SK-N-SH treated with all-trans-retinoic acid at 6 μM for 48 hours (cell line): ENCODE measurements around the gene ENDOD1.

Experiments
- ARNTL ChIP-seq: fragments of 450-650 bp; formaldehyde crosslinking; IDR thresholded peaks from 2 replicates; pipeline ENCODE4 v1.5.0; 2020; ENCODE audit warnings: low read depth, mild to moderate bottlenecking, moderate library complexity, borderline replicate concordance
- SNAI2 ChIP-seq: fragments of 250-450 bp; sonication (Bioruptor Pico); IDR thresholded peaks from 2 replicates; pipeline ENCODE4 v1.5.0; 2020; ENCODE audit warnings: mild to moderate bottlenecking, moderate library complexity
- ZFP3 ChIP-seq: fragments of 250-450 bp; sonication (Bioruptor Pico); IDR thresholded peaks from 2 replicates; pipeline ENCODE4 v1.5.0; 2020; ENCODE audit warnings: mild to moderate bottlenecking, moderate library complexity
- ZNF565 ChIP-seq: fragments of 450-650 bp; formaldehyde crosslinking; conservative IDR thresholded peaks from 2 replicates; pipeline ENCODE4 v1.5.0; 2020; ENCODE audit warnings: low read depth, mild to moderate bottlenecking, moderate library complexity
- TF ChIP-seq, protein P1 (sequence below): fragments of 250-450 bp; sonication (Bioruptor Pico); IDR thresholded peaks from 2 replicates; pipeline ENCODE4 v1.8.0; 2021; ENCODE audit warnings: low read depth, mild to moderate bottlenecking, moderate library complexity, borderline replicate concordance
- TF ChIP-seq, protein P2 (sequence below): fragments of 250-450 bp; sonication (Bioruptor Pico); IDR thresholded peaks from 2 replicates; pipeline ENCODE4 v1.8.0; 2020; ENCODE audit warnings: mild to moderate bottlenecking, moderate library complexity, borderline replicate concordance
- TF ChIP-seq, protein P3 (sequence below): fragments of 250-450 bp; sonication (Bioruptor Pico); IDR thresholded peaks from 2 replicates; pipeline ENCODE4 v1.5.1; 2021; ENCODE audit warnings: mild to moderate bottlenecking, moderate library complexity

DNA sequence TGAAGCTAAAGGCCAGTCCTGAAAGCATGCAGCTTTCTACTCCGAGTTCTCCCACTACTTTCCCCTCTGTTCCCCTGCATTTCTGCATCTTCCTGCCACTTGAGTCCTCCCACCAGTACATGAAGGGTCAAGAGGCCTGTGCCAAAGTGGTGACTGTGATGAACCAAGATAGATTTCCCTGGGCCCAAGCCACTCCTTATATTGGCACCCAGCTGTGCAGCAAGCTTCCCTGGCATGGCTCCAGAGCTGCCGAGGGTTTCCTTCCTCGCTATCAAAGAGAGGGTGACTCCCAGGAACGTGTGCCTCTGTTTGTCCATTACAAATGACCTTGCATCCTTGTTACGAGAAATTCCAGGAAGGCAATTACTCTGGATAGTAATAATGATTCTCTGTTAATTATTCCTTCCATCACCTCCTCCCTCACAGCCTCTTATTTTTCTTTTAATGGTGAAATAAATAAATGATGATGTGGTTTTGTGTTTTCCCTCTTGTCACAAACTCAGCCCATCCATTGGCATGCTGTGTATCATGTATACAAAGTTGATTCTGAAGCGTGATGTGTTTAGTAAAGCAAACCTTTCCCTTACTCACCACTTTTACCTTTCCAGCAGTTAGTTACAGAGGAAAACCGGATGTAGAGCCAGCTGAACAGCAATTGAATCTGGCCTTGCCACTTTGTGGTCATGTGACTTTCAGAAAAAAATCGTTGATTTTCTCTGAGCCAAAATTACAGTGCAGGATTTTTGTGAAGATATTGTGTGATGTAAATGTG, 14.7 kb upstream of the ENDOD1 start:
- no peak for TF ChIP-seq ZFP3 (CRISPR knock-in tag)
- TF ChIP-seq, protein P1, sequence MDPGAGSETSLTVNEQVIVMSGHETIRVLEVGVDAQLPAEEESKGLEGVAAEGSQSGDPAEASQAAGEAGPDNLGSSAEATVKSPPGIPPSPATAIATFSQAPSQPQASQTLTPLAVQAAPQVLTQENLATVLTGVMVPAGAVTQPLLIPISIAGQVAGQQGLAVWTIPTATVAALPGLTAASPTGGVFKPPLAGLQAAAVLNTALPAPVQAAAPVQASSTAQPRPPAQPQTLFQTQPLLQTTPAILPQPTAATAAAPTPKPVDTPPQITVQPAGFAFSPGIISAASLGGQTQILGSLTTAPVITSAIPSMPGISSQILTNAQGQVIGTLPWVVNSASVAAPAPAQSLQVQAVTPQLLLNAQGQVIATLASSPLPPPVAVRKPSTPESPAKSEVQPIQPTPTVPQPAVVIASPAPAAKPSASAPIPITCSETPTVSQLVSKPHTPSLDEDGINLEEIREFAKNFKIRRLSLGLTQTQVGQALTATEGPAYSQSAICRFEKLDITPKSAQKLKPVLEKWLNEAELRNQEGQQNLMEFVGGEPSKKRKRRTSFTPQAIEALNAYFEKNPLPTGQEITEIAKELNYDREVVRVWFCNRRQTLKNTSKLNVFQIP (CRISPR knock-in tag), result no peak
- no peak for TF ChIP-seq ZNF565
- no peak for TF ChIP-seq SNAI2 (CRISPR knock-in tag)
- no peak for TF ChIP-seq ARNTL (CRISPR knock-in tag)
- TF ChIP-seq, protein P2, sequence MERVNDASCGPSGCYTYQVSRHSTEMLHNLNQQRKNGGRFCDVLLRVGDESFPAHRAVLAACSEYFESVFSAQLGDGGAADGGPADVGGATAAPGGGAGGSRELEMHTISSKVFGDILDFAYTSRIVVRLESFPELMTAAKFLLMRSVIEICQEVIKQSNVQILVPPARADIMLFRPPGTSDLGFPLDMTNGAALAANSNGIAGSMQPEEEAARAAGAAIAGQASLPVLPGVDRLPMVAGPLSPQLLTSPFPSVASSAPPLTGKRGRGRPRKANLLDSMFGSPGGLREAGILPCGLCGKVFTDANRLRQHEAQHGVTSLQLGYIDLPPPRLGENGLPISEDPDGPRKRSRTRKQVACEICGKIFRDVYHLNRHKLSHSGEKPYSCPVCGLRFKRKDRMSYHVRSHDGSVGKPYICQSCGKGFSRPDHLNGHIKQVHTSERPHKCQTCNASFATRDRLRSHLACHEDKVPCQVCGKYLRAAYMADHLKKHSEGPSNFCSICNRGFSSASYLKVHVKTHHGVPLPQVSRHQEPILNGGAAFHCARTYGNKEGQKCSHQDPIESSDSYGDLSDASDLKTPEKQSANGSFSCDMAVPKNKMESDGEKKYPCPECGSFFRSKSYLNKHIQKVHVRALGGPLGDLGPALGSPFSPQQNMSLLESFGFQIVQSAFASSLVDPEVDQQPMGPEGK (CRISPR knock-in tag), result no peak
- TF ChIP-seq, protein P3, sequence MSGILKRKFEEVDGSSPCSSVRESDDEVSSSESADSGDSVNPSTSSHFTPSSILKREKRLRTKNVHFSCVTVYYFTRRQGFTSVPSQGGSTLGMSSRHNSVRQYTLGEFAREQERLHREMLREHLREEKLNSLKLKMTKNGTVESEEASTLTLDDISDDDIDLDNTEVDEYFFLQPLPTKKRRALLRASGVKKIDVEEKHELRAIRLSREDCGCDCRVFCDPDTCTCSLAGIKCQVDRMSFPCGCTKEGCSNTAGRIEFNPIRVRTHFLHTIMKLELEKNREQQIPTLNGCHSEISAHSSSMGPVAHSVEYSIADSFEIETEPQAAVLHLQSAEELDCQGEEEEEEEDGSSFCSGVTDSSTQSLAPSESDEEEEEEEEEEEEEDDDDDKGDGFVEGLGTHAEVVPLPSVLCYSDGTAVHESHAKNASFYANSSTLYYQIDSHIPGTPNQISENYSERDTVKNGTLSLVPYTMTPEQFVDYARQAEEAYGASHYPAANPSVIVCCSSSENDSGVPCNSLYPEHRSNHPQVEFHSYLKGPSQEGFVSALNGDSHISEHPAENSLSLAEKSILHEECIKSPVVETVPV (CRISPR knock-in tag), result no peak
